ENCODE measurements around the gene MTTP.

GRCh38 chr4:99635601-99636000, 61.0 kb downstream of the MTTP start:
- TF ChIP-seq CTCF (IDR thresholded peaks at IDR 0.05) (no peak), POLR2A (IDR thresholded peaks at IDR 0.05) (no peak)

All from ovary (tissue), 3 donors.